Bronchial epithelial cell (primary cell): ENCODE data around the gene FLNB. TPM values are rescaled to one million over a fixed set of nuclear protein-coding genes. Genes with fewer than 3 reads are reported as not detected.

Experiments used
- DNase-seq: peaks from one replicate; pipeline ENCODE4 v3.0.0-alpha.2; 2010; ENCODE audit warnings: low read depth
- FAIRE-seq: peaks from 2 replicates; lab custom pipeline; 2011; peaks lifted over from hg19 to GRCh38; lab: Jason Lieb, UNC
- H3K27me3 ChIP-seq: 2 replicates; pipeline ENCODE4 v1.5.1; 2011; ENCODE audit warnings: low read length; ENCODE audit not compliant: control insufficient read depth, insufficient read depth
- H3K36me3 ChIP-seq: 2 replicates; pipeline ENCODE4 v1.5.1; 2011; ENCODE audit warnings: low read length; ENCODE audit not compliant: control insufficient read depth, insufficient read depth
- H3K4me3 ChIP-seq: 2 replicates; pipeline ENCODE4 v1.5.1; 2011; ENCODE audit warnings: mild to moderate bottlenecking, low read depth, low read length, control low read depth
- total RNA-seq: library from RNA; depleted of rRNA; stranded (reverse); fragments of >200 nt; gene quantifications from 2 replicates; pipeline ENCODE4 v1.2.1, GENCODE V29; 2014
- TF ChIP-seq, protein P1 (sequence below): IDR thresholded peaks from 2 replicates; pipeline ENCODE4 v1.5.1; 2011; ENCODE audit warnings: mild to moderate bottlenecking, moderate library complexity, low read length, control low read depth, inconsistent platforms; ENCODE audit not compliant: insufficient read depth, severe bottlenecking

Gene FLNB
- total RNA-seq, 1 donor from 2014 or later, result 822 TPM

DNA sequence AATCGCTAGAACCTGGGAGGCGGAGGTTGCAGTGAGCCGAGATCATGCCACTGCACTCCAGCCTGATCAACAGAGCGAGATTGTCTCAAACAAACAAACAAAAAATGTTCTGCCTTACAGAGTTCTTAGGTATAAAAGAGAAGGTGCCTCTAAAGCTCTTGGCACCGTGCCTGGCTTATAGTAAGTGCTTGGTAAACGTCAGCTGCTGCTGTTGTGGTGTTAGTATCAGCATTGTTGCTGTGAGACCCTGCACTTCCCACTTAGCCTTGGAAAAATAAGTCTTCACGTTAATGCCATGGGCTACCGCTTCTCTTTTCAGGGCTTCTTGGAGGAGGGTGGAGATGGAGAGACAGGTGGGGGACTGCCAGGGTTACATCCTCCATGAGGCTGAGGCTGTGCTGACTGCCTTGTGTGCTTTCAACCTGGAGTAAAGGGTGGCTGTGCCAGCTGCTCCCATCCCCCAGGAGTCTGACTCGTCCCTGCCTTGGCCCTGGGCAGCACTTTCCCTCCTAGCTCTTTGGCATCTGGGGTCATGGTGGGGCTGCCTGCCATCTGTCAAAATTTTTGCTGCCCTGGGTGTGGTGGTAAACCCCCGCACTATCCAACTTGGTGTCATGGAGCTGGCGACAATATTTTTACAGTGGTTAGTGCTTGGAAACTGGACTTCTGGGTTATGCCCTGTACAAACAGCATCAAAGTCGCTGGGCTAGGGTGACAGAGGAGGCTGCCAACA, 17.8 kb downstream of the FLNB start:
- peaks cover 1% of the 10 kb centered on the region for H3K36me3 ChIP-seq
- H3K4me3 ChIP-seq, result no peak overlapping the region
- H3K27me3 ChIP-seq, result no peaks in the 10 kb centered on the region
- FAIRE-seq (no peak), DNase-seq (peak; percentile 45)
- TF ChIP-seq, protein P1, sequence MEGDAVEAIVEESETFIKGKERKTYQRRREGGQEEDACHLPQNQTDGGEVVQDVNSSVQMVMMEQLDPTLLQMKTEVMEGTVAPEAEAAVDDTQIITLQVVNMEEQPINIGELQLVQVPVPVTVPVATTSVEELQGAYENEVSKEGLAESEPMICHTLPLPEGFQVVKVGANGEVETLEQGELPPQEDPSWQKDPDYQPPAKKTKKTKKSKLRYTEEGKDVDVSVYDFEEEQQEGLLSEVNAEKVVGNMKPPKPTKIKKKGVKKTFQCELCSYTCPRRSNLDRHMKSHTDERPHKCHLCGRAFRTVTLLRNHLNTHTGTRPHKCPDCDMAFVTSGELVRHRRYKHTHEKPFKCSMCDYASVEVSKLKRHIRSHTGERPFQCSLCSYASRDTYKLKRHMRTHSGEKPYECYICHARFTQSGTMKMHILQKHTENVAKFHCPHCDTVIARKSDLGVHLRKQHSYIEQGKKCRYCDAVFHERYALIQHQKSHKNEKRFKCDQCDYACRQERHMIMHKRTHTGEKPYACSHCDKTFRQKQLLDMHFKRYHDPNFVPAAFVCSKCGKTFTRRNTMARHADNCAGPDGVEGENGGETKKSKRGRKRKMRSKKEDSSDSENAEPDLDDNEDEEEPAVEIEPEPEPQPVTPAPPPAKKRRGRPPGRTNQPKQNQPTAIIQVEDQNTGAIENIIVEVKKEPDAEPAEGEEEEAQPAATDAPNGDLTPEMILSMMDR, result no peak

DNA sequence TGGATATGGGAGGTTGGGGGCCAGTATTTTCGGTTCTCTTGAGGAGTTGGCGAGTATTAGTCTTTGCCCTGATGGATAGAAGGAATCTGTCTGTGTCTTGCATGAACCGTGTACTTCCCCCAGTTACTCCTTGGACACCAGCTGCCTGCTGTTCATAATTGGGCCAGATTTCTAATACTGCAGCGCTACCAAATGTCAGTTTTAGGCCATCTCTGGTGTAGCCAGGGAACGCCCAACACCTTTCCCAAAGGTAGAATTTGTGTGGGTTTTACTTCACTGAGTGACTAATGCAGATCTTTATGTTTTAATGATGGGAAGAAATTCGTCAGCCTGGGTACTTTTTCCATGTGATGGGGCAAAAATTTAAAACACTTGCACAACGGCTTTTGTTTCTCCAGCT, 18.4 kb downstream of the FLNB start:
- H3K36me3 ChIP-seq, result peaks cover 1% of the 10 kb centered on the region
- FAIRE-seq, result peak; percentile 13
- no peaks in the 10 kb centered on the region for H3K27me3 ChIP-seq
- TF ChIP-seq, protein P1, result no peak
- peak; percentile 71 for DNase-seq
- no peak overlapping the region for H3K4me3 ChIP-seq

DNA sequence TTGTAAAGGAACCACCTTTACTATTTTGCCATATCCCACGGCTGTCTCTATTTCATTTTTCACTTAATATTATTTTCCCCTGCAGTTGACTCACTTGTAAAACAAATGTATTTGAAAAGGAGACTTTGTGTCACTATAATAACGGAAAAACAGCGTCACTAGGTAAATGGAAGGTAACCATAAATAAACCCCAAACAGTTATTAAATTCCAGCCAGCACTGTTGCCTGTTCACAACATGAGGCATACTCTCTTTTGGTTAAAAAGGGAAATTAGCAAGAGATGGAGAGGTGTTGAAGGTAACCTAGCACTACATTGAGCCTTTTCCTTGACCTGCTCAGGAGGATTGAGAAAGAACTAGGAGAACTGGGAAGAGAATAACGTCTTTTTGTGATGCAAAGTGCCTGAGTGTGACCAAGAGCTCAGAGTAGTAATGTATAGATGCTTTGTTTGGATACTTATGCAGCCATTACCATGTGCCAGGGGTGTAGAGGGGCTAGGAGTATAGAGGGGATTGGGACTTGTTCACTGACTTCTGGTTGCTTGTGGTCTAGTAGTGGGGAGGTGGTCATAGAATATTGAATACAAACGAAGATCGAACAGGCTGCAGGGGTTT, 19.6 kb downstream of the FLNB start:
- no peaks in the 10 kb centered on the region for H3K27me3 ChIP-seq
- TF ChIP-seq, protein P1, result no peak
- peaks cover 1% of the 10 kb centered on the region for H3K36me3 ChIP-seq
- H3K4me3 ChIP-seq, result no peak overlapping the region
- DNase-seq (no peak), FAIRE-seq (no peak)

DNA sequence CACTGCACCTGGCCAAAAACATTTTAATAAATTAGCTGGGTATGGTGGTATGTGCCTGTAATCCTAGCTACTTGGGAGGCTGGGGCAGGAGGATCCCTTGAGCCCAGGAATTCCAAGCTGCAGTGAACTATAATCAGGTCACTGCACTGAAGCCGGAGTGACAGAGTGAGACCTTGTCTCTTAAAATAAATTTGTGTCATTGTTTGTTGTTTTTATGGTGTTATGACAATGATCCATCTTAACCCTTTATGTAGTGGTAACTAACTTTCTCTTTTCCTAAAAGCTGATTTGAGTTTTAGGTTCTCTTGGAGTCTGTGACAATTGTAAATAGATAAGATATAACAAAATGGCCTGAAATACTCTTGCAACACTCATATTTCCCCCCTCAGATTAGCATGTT, 20.7 kb downstream of the FLNB start:
- TF ChIP-seq, protein P1, result no peak
- Histone ChIP-seq H3K36me3 (peaks cover 1% of the 10 kb centered on the region), H3K27me3 (no peaks in the 10 kb centered on the region), H3K4me3 (no peak overlapping the region)
- DNase-seq, result no peak
- no peak for FAIRE-seq

DNA sequence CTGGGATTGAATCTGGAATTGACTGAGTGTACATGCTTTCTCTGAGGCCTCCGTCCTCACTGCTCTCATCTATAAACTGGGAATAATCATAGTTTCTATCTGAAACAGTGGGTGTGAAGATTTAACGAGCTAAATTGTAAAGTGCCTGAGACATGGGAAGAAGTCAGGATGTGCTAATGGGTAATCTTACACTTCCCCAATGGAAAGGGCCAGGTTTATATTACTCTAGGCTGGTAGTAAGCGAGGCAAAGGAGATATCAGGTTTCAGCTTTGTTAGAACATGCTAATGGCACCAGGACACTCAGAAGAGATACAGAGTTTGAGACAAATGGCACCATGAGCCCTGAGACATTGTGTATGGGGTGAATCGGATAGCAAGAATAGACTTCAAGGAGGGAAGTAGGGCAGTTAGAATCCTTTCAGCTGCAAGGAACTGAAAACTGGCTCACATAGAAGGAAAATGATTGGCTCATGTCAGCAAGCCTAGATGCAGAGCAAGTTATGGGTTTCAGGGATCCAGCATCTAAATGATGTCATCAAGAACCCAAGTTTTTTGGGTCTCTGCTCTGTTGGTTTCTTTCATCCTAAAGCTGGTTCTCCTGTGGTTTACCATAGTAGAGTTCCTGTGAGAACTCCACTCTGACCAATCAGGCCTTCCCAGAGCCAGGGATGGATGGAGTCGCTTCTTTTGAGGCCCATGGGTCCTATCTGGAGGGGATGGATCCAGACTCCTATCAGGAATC, 21.8 kb downstream of the FLNB start:
- Histone ChIP-seq H3K4me3 (no peak overlapping the region), H3K36me3 (peaks cover 1% of the 10 kb centered on the region), H3K27me3 (no peaks in the 10 kb centered on the region)
- FAIRE-seq, result no peak
- peak; percentile 76 for DNase-seq
- TF ChIP-seq, protein P1, result no peak
